Astrocyte of the spinal cord (primary cell): Measurements from ENCODE around the gene MAB21L3.

ENCODE experiments used
- DNase-seq: peaks from one replicate; pipeline ENCODE4 v3.0.0; 2011; ENCODE audit warnings: low read depth, low spot score
- H3K4me3 ChIP-seq: 2 replicates; pipeline ENCODE4 v1.5.1; 2011; ENCODE audit warnings: low read depth, mild to moderate bottlenecking, low read length, moderate library complexity
- in situ Hi-C: cut with HindIII; loops from 2 replicates; pipeline ENCODE4 v1.10.0; 2017; ENCODE audit warnings: low sequenced_read_pairs
- TF ChIP-seq, protein P1 (sequence below): IDR thresholded peaks from 2 replicates; pipeline ENCODE4 v1.5.1; 2012; ENCODE audit warnings: low read depth, mild to moderate bottlenecking, low read length, inconsistent platforms

Gene MAB21L3

DNA sequence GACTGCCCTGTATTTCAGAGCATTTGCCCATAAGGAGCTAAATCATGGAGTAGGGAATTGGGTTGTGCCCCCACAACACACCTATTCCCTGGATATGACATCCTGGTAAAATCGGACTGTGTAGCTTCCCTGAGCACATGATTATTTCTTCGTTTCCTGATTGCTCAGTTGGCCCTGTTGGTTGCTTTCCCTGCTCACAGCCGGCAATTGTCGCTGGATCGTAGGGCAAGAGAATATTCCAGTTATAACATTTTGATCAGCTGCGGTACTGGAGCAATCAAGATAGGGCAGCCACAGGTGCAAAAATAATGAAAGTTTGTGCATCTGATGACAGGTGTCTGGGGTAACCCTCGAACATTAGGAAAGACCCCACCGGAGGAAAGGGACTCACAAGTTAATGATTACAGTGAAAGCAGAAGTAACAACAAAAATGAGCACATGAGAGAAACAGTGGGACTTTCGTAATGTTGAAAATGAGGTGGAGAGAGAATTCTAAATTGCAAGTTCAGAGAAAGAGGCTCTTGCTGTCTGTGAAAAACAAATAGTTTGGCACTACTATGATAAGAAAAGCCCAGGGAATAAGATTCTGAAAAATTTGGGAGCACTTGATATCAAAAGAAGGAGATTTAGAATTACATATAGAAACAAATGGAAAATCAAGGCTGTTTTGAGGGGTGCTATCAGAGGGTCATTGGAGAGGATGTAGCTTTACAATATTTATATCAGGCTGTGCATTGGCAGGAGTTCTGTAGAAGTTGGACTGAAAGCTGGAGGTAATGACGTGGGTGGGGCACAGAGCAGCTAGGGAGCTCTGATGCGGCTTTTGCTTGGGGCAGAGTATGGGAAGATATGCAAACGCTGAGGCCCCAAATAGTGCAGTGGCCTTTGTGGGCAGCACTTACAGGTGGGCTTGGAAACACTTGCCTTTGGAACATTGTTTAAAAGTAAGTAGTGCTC lies at the start of gene MAB21L3:
Gene MAB21L3, plus strand, starts transcription at position 833 of the 957 bp plus-strand sequence. CDS start 1,217 bp downstream, outside the sequence.
- H3K4me3 ChIP-seq: no peak within 1 kb of the TSS
- in situ Hi-C loops: no loop called here
- DNase-seq: no peak
- TF ChIP-seq, protein P1, sequence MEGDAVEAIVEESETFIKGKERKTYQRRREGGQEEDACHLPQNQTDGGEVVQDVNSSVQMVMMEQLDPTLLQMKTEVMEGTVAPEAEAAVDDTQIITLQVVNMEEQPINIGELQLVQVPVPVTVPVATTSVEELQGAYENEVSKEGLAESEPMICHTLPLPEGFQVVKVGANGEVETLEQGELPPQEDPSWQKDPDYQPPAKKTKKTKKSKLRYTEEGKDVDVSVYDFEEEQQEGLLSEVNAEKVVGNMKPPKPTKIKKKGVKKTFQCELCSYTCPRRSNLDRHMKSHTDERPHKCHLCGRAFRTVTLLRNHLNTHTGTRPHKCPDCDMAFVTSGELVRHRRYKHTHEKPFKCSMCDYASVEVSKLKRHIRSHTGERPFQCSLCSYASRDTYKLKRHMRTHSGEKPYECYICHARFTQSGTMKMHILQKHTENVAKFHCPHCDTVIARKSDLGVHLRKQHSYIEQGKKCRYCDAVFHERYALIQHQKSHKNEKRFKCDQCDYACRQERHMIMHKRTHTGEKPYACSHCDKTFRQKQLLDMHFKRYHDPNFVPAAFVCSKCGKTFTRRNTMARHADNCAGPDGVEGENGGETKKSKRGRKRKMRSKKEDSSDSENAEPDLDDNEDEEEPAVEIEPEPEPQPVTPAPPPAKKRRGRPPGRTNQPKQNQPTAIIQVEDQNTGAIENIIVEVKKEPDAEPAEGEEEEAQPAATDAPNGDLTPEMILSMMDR: no peak

DNA sequence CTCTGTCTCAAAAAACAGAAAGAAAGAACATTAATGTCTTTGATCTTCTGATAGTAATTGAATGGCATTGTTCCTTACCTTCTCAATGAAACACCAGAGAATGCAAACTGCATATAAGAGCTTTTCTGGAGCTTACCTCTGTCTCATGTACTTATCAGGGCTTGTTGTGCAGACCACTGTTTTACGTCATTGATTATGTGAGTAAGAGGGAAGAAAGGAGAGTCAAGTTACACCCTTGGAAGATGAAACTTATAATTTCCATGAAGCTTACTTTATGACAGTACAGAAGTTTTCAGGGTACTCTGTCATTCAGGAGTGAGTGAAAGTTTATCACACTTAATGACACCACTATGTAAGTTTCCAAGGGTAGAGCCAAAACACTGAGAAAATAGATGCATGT lies 49.0 kb upstream of the MAB21L3 start:
- H3K4me3 ChIP-seq: no peak overlapping the region
- TF ChIP-seq, protein P1: no peak
- in situ Hi-C loops: no loop called here
- no peak for DNase-seq

DNA sequence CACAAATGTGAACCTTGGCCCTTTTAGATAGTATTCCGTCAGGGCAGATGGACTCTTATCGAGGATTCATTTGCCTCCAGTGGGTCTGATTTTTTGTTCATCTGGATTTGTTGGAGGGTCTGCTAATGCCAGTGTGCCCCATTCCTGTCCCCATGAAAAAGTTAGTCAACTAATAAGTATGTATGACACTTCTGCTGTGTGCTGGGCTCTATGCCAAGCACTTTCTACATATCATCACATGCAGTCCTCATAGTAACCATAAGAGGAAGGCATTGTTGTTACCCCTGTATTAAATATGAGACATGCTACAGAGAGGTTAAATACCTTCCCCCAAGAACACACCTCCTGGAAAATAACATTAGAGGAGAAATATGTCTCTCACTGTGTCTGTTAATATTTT lies 46.6 kb upstream of the MAB21L3 start:
- H3K4me3 ChIP-seq: no peak overlapping the region

DNA sequence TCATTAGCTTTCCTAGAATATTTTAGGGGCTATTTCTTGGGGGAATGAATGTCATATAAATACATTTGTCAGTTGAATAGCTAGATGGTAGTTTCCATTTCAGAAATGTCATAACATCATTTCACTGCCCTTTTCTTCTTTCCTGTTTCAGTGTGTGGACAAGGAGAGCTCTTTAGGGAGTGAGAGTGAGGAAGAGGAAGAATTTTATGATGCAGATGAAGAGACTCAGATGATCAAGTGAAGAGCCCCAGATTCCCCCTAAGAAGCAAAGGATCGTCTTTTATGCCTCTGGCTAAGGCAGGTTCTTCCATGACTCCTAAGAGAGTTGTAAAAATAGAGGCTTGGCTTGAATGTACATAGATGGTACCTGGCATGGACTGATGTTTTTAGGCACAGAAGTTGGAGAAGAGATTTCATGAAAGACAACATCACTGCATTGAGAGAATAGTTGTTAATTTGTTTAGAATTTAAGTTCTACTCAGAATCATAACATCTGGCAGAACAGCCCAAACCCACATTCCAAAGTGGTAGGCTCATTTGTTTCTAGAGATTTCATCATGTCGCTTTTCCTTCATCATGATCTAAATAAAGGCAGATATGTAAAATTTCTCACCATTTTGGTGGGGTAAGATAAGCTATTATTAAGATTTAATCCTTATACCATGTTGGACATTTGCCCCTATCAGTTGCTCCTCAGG lies 44.2 kb upstream of the MAB21L3 start:
- in situ Hi-C loops: no loop called here
- H3K4me3 ChIP-seq: no peak overlapping the region
- TF ChIP-seq, protein P1: no peak
- DNase-seq: peak; percentile 76

More for the DNA sequence above, 46.6 kb upstream of the MAB21L3 start:
- in situ Hi-C loops: no loop called here
- TF ChIP-seq, protein P1: no peak
- no peak for DNase-seq

DNA sequence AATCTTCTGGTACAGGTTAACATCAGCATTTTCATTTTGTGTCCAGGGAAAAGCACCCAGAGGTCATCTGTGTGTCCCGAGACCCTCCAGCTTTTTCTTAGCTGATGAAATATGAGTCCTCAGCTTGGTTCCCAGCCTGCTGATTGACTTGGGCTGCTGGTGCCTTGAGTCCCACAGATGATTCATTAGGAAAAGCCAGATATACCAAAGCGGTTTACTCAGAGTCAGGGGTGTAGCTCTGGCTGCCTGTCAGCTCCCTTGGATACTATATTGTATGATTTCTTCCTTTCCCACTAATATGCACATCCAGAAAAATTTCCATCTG lies 43.7 kb upstream of the MAB21L3 start:
- DNase-seq: peak; percentile 74
- TF ChIP-seq, protein P1: no peak
- H3K4me3 ChIP-seq: no peak overlapping the region
- in situ Hi-C loops: no loop called here

DNA sequence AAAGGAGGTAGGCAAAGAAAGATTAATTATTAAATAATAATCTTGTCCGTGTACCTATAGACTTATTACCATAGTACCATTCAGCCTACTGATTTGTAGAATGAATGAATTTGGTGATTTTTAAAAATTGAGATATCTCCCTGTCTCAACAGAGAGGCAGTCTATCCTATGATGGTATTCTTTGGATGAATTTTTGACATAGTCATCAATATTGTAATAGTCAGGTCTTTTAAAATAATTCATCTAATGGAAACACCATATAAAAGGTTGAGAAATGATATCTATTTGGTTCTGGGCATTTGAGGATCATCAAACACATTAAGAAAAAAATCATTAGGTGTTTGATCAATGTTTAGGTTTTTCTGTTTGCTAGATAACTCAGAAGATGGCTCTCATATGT lies 35.6 kb upstream of the MAB21L3 start:
- DNase-seq: no peak
- TF ChIP-seq, protein P1: no peak
- no peak overlapping the region for H3K4me3 ChIP-seq
- in situ Hi-C loops: no loop called here
